GM19193 (cell line): ENCODE results near the gene SLAMF7.

Experiments used
- POLR2A ChIP-seq: IDR thresholded peaks from 4 replicates; pipeline ENCODE4 v1.6.1; 2011; ENCODE audit not compliant: insufficient read depth, insufficient read length; ENCODE audit errors: extremely low read depth

The SLAMF7 gene

GRCh38 chr1:160718210-160718609 is 20.8 kb upstream of the SLAMF7 start:
- TF ChIP-seq POLR2A = no peak

- TF ChIP-seq POLR2A = no peak
These were observed 18.5 kb upstream of the SLAMF7 start for GRCh38 chr1:160720356-160721085.

GRCh38 chr1:160721473-160721872 is 17.6 kb upstream of the SLAMF7 start:
- TF ChIP-seq POLR2A = no peak

GRCh38 chr1:160722726-160723125 is 16.3 kb upstream of the SLAMF7 start:
- TF ChIP-seq POLR2A = no peak

GRCh38 chr1:160723332-160723731 is 15.7 kb upstream of the SLAMF7 start:
- no peak for TF ChIP-seq POLR2A

GRCh38 chr1:160724465-160725242 is 14.4 kb upstream of the SLAMF7 start:
- no peak for TF ChIP-seq POLR2A

- TF ChIP-seq POLR2A = no peak
These were observed 12.9 kb upstream of the SLAMF7 start for GRCh38 chr1:160726114-160726497.

- no peak for TF ChIP-seq POLR2A
These were observed 12.3 kb upstream of the SLAMF7 start for GRCh38 chr1:160726498-160727315.

GRCh38 chr1:160727316-160727640 is 11.8 kb upstream of the SLAMF7 start:
- TF ChIP-seq POLR2A = no peak

GRCh38 chr1:160731990-160732389 is 7.1 kb upstream of the SLAMF7 start:
- TF ChIP-seq POLR2A = no peak

- TF ChIP-seq POLR2A = no peak
These were observed 5.1 kb upstream of the SLAMF7 start for GRCh38 chr1:160733898-160734297.

GRCh38 chr1:160734301-160734700 is 4.7 kb upstream of the SLAMF7 start:
- no peak for TF ChIP-seq POLR2A

GRCh38 chr1:160738271-160738670 is 776 bp upstream of the SLAMF7 start:
- TF ChIP-seq POLR2A = no peak

- TF ChIP-seq POLR2A = peak; percentile 40
These were observed 1.2 kb downstream of the SLAMF7 start for GRCh38 chr1:160740133-160740688.

GRCh38 chr1:160741092-160741501 is 2.0 kb downstream of the SLAMF7 start:
- peak; percentile 20 for TF ChIP-seq POLR2A
